C4-2B (cell line): ENCODE data around the gene ADD2.

Experiments used
- ZFX ChIP-seq: fragments of 450-650 bp; IDR thresholded peaks from 2 replicates; pipeline ENCODE4 v1.6.1; 2017
- TF ChIP-seq, protein P1 (sequence below): fragments of 450-650 bp; conservative IDR thresholded peaks from 2 replicates; pipeline ENCODE4 v1.5.1; 2017; ENCODE audit warnings: mild to moderate bottlenecking

DNA sequence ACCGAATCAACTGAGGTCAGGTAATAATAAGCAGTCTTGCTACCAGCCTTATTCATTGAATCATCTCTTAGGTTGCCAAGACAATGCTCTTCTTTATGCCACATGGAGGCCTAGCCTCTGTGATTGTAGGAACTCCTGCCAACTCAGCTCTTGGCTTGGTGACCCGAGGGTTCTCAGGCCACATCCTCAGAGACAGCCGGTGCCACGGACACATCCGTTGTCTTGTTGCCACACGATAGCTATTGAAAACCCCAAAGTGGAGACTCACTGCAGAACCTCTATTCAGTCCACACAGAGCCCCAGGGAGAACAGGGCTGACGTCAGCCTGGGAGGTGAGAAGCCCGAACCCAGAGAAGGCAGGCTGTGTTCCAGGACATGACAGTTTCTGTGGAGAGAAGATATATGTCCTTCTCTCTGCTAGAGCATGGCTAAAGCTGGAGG lies 160.9 kb downstream of the ADD2 start:
- TF ChIP-seq, protein P1, sequence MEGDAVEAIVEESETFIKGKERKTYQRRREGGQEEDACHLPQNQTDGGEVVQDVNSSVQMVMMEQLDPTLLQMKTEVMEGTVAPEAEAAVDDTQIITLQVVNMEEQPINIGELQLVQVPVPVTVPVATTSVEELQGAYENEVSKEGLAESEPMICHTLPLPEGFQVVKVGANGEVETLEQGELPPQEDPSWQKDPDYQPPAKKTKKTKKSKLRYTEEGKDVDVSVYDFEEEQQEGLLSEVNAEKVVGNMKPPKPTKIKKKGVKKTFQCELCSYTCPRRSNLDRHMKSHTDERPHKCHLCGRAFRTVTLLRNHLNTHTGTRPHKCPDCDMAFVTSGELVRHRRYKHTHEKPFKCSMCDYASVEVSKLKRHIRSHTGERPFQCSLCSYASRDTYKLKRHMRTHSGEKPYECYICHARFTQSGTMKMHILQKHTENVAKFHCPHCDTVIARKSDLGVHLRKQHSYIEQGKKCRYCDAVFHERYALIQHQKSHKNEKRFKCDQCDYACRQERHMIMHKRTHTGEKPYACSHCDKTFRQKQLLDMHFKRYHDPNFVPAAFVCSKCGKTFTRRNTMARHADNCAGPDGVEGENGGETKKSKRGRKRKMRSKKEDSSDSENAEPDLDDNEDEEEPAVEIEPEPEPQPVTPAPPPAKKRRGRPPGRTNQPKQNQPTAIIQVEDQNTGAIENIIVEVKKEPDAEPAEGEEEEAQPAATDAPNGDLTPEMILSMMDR = no peak
- TF ChIP-seq ZFX = no peak
